HFFc6 (cell line): ENCODE results near the gene MAML1. TPM values are rescaled to one million over a fixed set of nuclear protein-coding genes. Genes with fewer than 3 reads are reported as not detected.

Experiments
- DNase-seq: peaks from one replicate; pipeline ENCODE4 v3.0.0-alpha.2; 2018
- H3K27ac Mint-ChIP-seq: 2 replicates; pipeline ENCODE4 v1.8.0; 2020; ENCODE audit warnings: mild to moderate bottlenecking, mixed read lengths
- H3K27me3 Mint-ChIP-seq: 2 replicates; pipeline ENCODE4 v1.8.0; 2021; ENCODE audit warnings: mild to moderate bottlenecking, moderate library complexity, mixed read lengths; ENCODE audit not compliant: insufficient read depth
- H3K36me3 Mint-ChIP-seq: 2 replicates; pipeline ENCODE4 v1.8.0; 2021; ENCODE audit warnings: low read depth, mixed read lengths
- H3K4me1 Mint-ChIP-seq: 2 replicates; pipeline ENCODE4 v1.8.0; 2020; ENCODE audit warnings: low read depth, mixed read lengths
- H3K4me3 Mint-ChIP-seq: 2 replicates; pipeline ENCODE4 v1.8.0; 2020; ENCODE audit warnings: mild to moderate bottlenecking, moderate library complexity, mixed read lengths
- H3K9me3 Mint-ChIP-seq: 2 replicates; pipeline ENCODE4 v1.8.0; 2020; ENCODE audit warnings: mild to moderate bottlenecking, mixed read lengths
- CTCF ChIP-seq: fragments of 200-600 bp; sonication (generic); IDR thresholded peaks from 2 replicates; pipeline ENCODE4 v1.5.0; 2021; ENCODE audit warnings: antibody characterized with exemption, mild to moderate bottlenecking
- total RNA-seq, 6 experiments: library from RNA; stranded (reverse); fragmentation: NEBNext Ultra II Directional; extraction: Animal tissue kit (Norgen Biotek cat#: 25700); gene quantifications; 2 replicates in 1 of 6; 3 replicates in 5 of 6; pipeline ENCODE4 v1.2.3, GENCODE V29; 2021

MAML1 gene
- total RNA-seq, 6 experiments from 2014 or later, result 14.9 to 17.7 (median 16.5) TPM

- no peak for DNase-seq
- TF ChIP-seq CTCF, result no peak
- Mint-ChIP-seq H3K4me3 (no peak overlapping the region), H3K9me3 (no peaks in the 10 kb centered on the region), H3K36me3 (no peaks in the 10 kb centered on the region), H3K27ac (no peak overlapping the region), H3K4me1 (peaks cover 24% of the 10 kb centered on the region), H3K27me3 (peaks cover 2% of the 10 kb centered on the region; the same call in 1 of the 2 replicates)
These were observed 22.4 kb downstream of the MAML1 start for GRCh38 chr5:179755022-179755421.

- no peak overlapping the region for H3K27ac Mint-ChIP-seq
- peaks cover 2% of the 10 kb centered on the region; the same call in 1 of the 2 replicates for H3K27me3 Mint-ChIP-seq
- peaks cover 58% of the 10 kb centered on the region for H3K4me1 Mint-ChIP-seq
- no peak for TF ChIP-seq CTCF
- H3K9me3 Mint-ChIP-seq, result no peaks in the 10 kb centered on the region
- no peak for DNase-seq
- H3K4me3 Mint-ChIP-seq, result no peak overlapping the region
- no peaks in the 10 kb centered on the region for H3K36me3 Mint-ChIP-seq
These were observed 26.3 kb downstream of the MAML1 start for GRCh38 chr5:179758955-179759354.

GRCh38 chr5:179759581-179760551 lies 27.2 kb downstream of the MAML1 start:
- no peaks in the 10 kb centered on the region for H3K36me3 Mint-ChIP-seq
- H3K4me1 Mint-ChIP-seq, result peaks cover 63% of the 10 kb centered on the region
- H3K27me3 Mint-ChIP-seq, result no peaks in the 10 kb centered on the region
- no peak overlapping the region for H3K4me3 Mint-ChIP-seq
- no peak for TF ChIP-seq CTCF
- no peak for DNase-seq
- no peaks in the 10 kb centered on the region for H3K9me3 Mint-ChIP-seq
- peak overlapping the region; percentile 35 for H3K27ac Mint-ChIP-seq

GRCh38 chr5:179762079-179762780 lies 29.6 kb downstream of the MAML1 start:
- peak; percentile 61 for DNase-seq
- H3K36me3 Mint-ChIP-seq, result peaks cover 12% of the 10 kb centered on the region
- TF ChIP-seq CTCF, result no peak
- H3K27ac Mint-ChIP-seq, result peak overlapping the region; percentile 93
- no peaks in the 10 kb centered on the region for H3K27me3 Mint-ChIP-seq
- H3K4me1 Mint-ChIP-seq, result peaks cover 79% of the 10 kb centered on the region
- H3K9me3 Mint-ChIP-seq, result no peaks in the 10 kb centered on the region
- peak overlapping the region; percentile 38 for H3K4me3 Mint-ChIP-seq

- no peaks in the 10 kb centered on the region for H3K9me3 Mint-ChIP-seq
- H3K27ac Mint-ChIP-seq, result peak overlapping the region; percentile 93
These were observed 30.2 kb downstream of the MAML1 start for GRCh38 chr5:179762781-179763176.

More at GRCh38 chr5:179762781-179763176, 30.2 kb downstream of the MAML1 start:
- no peak for TF ChIP-seq CTCF
- Mint-ChIP-seq H3K36me3 (peaks cover 12% of the 10 kb centered on the region), H3K27me3 (no peaks in the 10 kb centered on the region), H3K4me3 (peak overlapping the region; percentile 44), H3K4me1 (peaks cover 82% of the 10 kb centered on the region)
- DNase-seq, result peak; percentile 47
